IPS-18c (cell line): Measurements from ENCODE around the gene TATDN2.
A peak's percentile ranks its signal among the peaks of the same experiment; 100 is the strongest.

Source experiments
- H3K4me3 ChIP-seq: 2 replicates; pipeline ENCODE4 v1.7.0; 2013; ENCODE audit warnings: low read depth, mild to moderate bottlenecking, low read length, moderate library complexity; ENCODE audit not compliant: insufficient read depth
- H3K9me3 ChIP-seq: one replicate; pipeline ENCODE4 v1.6.1; 2013; ENCODE audit warnings: mild to moderate bottlenecking, low read length, moderate library complexity; ENCODE audit not compliant: control insufficient read depth, insufficient read depth

Gene TATDN2

GRCh38 chr3:10248184-10248983 is at the start of gene TATDN2:
Gene TATDN2, plus strand, starts transcription at chr3:10248459. Its CDS starts 742 bp downstream, at chr3:10249201.
- peak within 1 kb of the TSS; percentile 84 for H3K4me3 ChIP-seq
- H3K9me3 ChIP-seq: peaks cover 2% of the 10 kb centered on the region

GRCh38 chr3:10198761-10199649 is 49.3 kb upstream of the TATDN2 start:
- H3K4me3 ChIP-seq: no peak overlapping the region
- no peaks in the 10 kb centered on the region for H3K9me3 ChIP-seq

- no peak overlapping the region for H3K4me3 ChIP-seq
Observed at GRCh38 chr3:10204921-10205320, 43.3 kb upstream of the TATDN2 start.

GRCh38 chr3:10205451-10206165 is 42.7 kb upstream of the TATDN2 start:
- Histone ChIP-seq H3K4me3 (no peak overlapping the region), H3K9me3 (peaks cover 2% of the 10 kb centered on the region)

More at GRCh38 chr3:10204921-10205320, 43.3 kb upstream of the TATDN2 start:
- H3K9me3 ChIP-seq: peaks cover 2% of the 10 kb centered on the region

- Histone ChIP-seq H3K4me3 (no peak overlapping the region), H3K9me3 (peaks cover 2% of the 10 kb centered on the region)
Observed at GRCh38 chr3:10206166-10206511, 42.1 kb upstream of the TATDN2 start.

- Histone ChIP-seq H3K9me3 (peaks cover 4% of the 10 kb centered on the region), H3K4me3 (no peak overlapping the region)
Observed at GRCh38 chr3:10213156-10213792, 35.0 kb upstream of the TATDN2 start.

GRCh38 chr3:10215578-10216368 is 32.5 kb upstream of the TATDN2 start:
- Histone ChIP-seq H3K4me3 (no peak overlapping the region), H3K9me3 (peaks cover 2% of the 10 kb centered on the region)

GRCh38 chr3:10217359-10217758 is 30.9 kb upstream of the TATDN2 start:
- H3K4me3 ChIP-seq: no peak overlapping the region
- peaks cover 2% of the 10 kb centered on the region for H3K9me3 ChIP-seq

GRCh38 chr3:10219737-10220136 is 28.5 kb upstream of the TATDN2 start:
- H3K4me3 ChIP-seq: no peak overlapping the region
- H3K9me3 ChIP-seq: peaks cover 2% of the 10 kb centered on the region

- H3K9me3 ChIP-seq: no peaks in the 10 kb centered on the region
- no peak overlapping the region for H3K4me3 ChIP-seq
Observed at GRCh38 chr3:10223676-10224639, 24.3 kb upstream of the TATDN2 start.

GRCh38 chr3:10224794-10225665 is 23.2 kb upstream of the TATDN2 start:
- Histone ChIP-seq H3K9me3 (no peaks in the 10 kb centered on the region), H3K4me3 (no peak overlapping the region)

- H3K4me3 ChIP-seq: peak overlapping the region; percentile 21; the same call in 1 of the 2 replicates
- no peaks in the 10 kb centered on the region for H3K9me3 ChIP-seq
Observed at GRCh38 chr3:10226293-10226692, 22.0 kb upstream of the TATDN2 start.

- H3K4me3 ChIP-seq: no peak overlapping the region
- H3K9me3 ChIP-seq: no peaks in the 10 kb centered on the region
Observed at GRCh38 chr3:10228248-10228950, 19.9 kb upstream of the TATDN2 start.

GRCh38 chr3:10229576-10229975 is 18.7 kb upstream of the TATDN2 start:
- Histone ChIP-seq H3K9me3 (no peaks in the 10 kb centered on the region), H3K4me3 (no peak overlapping the region)
